ENCODE data around the gene DOC2A. TPM values are rescaled to one million over a fixed set of nuclear protein-coding genes. Genes with fewer than 3 reads are reported as not detected.

The DOC2A gene
- total RNA-seq, 1 donor from 2014 or later = 0.33 TPM

GRCh38 chr16:29993903-29994599 lies 16.8 kb downstream of the DOC2A start:
- Histone ChIP-seq H3K27me3 (ENCODE audit: control insufficient read depth, insufficient read depth, low read length) (no peaks in the 10 kb centered on the region), H3K4me3 (ENCODE audit: low read depth, low read length) (no peak overlapping the region), H3K36me3 (ENCODE audit: control insufficient read depth, insufficient read depth, low read length) (peaks cover 2% of the 10 kb centered on the region)
- TF ChIP-seq CTCF (IDR thresholded peaks at IDR 0.05; ENCODE audit: insufficient read depth, low read length, poor library complexity, severe bottlenecking) = no peak
- DNase-seq (ENCODE audit: low read depth) = no peak

- no peak for DNase-seq (ENCODE audit: low read depth)
- peaks cover 2% of the 10 kb centered on the region for H3K36me3 ChIP-seq (ENCODE audit: control insufficient read depth, insufficient read depth, low read length)
- H3K27me3 ChIP-seq (ENCODE audit: control insufficient read depth, insufficient read depth, low read length) = no peaks in the 10 kb centered on the region
- no peak for TF ChIP-seq CTCF (IDR thresholded peaks at IDR 0.05; ENCODE audit: insufficient read depth, low read length, poor library complexity, severe bottlenecking)
- no peak overlapping the region for H3K4me3 ChIP-seq (ENCODE audit: low read depth, low read length)
Measured at GRCh38 chr16:29993191-29993902, 17.5 kb downstream of the DOC2A start.

- no peak for TF ChIP-seq CTCF (IDR thresholded peaks at IDR 0.05; ENCODE audit: insufficient read depth, low read length, poor library complexity, severe bottlenecking)
- no peak for DNase-seq (ENCODE audit: low read depth)
- Histone ChIP-seq H3K27me3 (ENCODE audit: control insufficient read depth, insufficient read depth, low read length) (no peaks in the 10 kb centered on the region), H3K36me3 (ENCODE audit: control insufficient read depth, insufficient read depth, low read length) (peaks cover 2% of the 10 kb centered on the region), H3K4me3 (ENCODE audit: low read depth, low read length) (no peak overlapping the region)
Measured at GRCh38 chr16:29992344-29992967, 18.4 kb downstream of the DOC2A start.

GRCh38 chr16:29991571-29991904 lies 19.3 kb downstream of the DOC2A start:
- Histone ChIP-seq H3K36me3 (ENCODE audit: control insufficient read depth, insufficient read depth, low read length) (peaks cover 3% of the 10 kb centered on the region), H3K4me3 (ENCODE audit: low read depth, low read length) (no peak overlapping the region), H3K27me3 (ENCODE audit: control insufficient read depth, insufficient read depth, low read length) (no peaks in the 10 kb centered on the region)
- DNase-seq (ENCODE audit: low read depth) = no peak
- TF ChIP-seq CTCF (IDR thresholded peaks at IDR 0.05; ENCODE audit: insufficient read depth, low read length, poor library complexity, severe bottlenecking) = no peak

GRCh38 chr16:29990883-29991570 lies 19.8 kb downstream of the DOC2A start:
- no peak for DNase-seq (ENCODE audit: low read depth)
- H3K36me3 ChIP-seq (ENCODE audit: control insufficient read depth, insufficient read depth, low read length) = peaks cover 3% of the 10 kb centered on the region
- no peak for TF ChIP-seq CTCF (IDR thresholded peaks at IDR 0.05; ENCODE audit: insufficient read depth, low read length, poor library complexity, severe bottlenecking)
- no peak overlapping the region for H3K4me3 ChIP-seq (ENCODE audit: low read depth, low read length)
- H3K27me3 ChIP-seq (ENCODE audit: control insufficient read depth, insufficient read depth, low read length) = no peaks in the 10 kb centered on the region

All from kidney epithelial cell (primary cell).